Measurements from ENCODE around the gene OR8B3. TPM values are rescaled to one million over a fixed set of nuclear protein-coding genes. Genes with fewer than 3 reads are reported as not detected.
A peak's percentile ranks its signal among the peaks of the same experiment; 100 is the strongest.
"Not testable (repeated sequence)": the region's sequence is repeated elsewhere in the genome, so short reads cannot be mapped to it uniquely, and the experiment has no call there.

Gene OR8B3
- polyA plus RNA-seq, 2 of the 4 experiments (the other 2 are of a cell fraction), result not detected

DNA sequence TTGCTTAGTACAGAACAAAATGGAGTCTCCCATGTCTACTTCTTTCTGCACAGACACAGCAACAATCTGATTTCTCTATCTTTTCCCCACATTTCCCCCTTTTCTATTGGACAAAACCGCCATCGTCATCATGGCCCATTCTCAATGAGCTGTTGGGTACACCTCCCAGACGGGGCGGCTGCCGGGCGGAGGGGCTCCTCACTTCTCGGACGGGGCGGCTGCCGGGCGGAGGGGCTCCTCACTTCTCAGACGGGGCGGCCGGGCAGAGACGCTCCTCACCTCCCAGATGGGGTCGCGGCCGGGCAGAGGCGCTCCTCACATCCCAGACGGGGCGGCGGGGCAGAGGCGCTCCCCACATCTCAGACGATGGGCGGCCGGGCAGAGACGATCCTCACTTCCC, 4.4 kb upstream of the OR8B3 start:
- POLR2A ChIA-PET; FAIRE-seq; DNase-seq (ENCODE audit: low read depth in 1 of 2, low spot score in 1 of 2); H3K27ac ChIP-seq; ATAC-seq; H3K4me1 ChIP-seq; H3K9me3 ChIP-seq; H3K4me3 ChIP-seq; H3K4me2 ChIP-seq: not testable (repeated sequence)
- CTCF ChIA-PET, result interaction anchor here (0.7 to 1.9 kb wide), 4 partner anchors 38 to 217 kb away, joined by 3 to 4 read pairs (median 4); no protein-coding TSS in a partner anchor
- 90% methylated on average over 7 of the region's 27 CpGs for WGBS (ENCODE audit: missing lambda C conversion rate)

DNA sequence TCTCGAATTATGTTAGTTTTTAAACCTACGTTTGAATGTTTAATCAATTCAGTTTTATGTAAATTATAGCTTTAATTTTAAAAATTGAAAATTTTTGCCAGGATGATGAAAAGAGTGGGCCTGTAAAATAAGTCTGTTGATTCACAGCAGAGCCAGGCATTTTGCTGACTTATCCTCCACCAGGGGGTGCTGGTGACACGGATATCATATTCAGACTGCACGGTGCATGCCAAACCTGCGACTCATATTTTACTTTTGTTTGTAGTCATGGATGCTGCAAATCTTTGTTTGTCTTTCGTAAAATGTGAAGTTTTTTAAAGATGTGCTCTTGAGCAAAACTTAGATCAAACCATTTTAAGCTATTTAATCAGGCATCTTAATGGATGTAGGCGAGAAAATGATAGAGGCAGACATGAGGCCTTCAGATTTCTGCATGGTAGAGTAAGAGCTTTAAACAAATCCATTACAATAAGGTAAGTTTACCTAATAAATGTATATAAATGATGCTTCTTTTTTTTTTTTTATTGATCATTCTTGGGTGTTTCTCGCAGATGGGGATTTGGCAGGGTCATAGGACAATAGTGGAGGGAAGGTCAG, 3.6 kb upstream of the OR8B3 start:
- no peaks in the 10 kb centered on the region for H3K9me3 ChIP-seq
- DNase-seq (ENCODE audit: low read depth in 1 of 2, low spot score in 1 of 2) (peak; percentile 18 to 70), FAIRE-seq (no peak), ATAC-seq (peak; percentile 85 to 95)
- no peak overlapping the region for H3K4me3 ChIP-seq
- H3K4me2 ChIP-seq, result no peak overlapping the region
- TF ChIP-seq FOSL2 (IDR thresholded peaks at IDR 0.05) (no peak), FOSL2 (CRISPR knock-in tag; IDR thresholded peaks at IDR 0.05) (peak; percentile 61), RAD21 (conservative IDR thresholded peaks at IDR 0.05 in 1 of 2, IDR thresholded peaks at IDR 0.05 in 1 of 2) (peak; percentile 48 to 62; a peak in 4 of 5 replicates), FOSB (CRISPR knock-in tag; IDR thresholded peaks at IDR 0.05) (no peak), SMC3 (IDR thresholded peaks at IDR 0.05) (peak; percentile 31; the same call in 2 of the 3 replicates), ESRRA (IDR thresholded peaks at IDR 0.05; ENCODE audit: borderline replicate concordance, low read length) (no peak)
- TF ChIP-seq, protein P1, sequence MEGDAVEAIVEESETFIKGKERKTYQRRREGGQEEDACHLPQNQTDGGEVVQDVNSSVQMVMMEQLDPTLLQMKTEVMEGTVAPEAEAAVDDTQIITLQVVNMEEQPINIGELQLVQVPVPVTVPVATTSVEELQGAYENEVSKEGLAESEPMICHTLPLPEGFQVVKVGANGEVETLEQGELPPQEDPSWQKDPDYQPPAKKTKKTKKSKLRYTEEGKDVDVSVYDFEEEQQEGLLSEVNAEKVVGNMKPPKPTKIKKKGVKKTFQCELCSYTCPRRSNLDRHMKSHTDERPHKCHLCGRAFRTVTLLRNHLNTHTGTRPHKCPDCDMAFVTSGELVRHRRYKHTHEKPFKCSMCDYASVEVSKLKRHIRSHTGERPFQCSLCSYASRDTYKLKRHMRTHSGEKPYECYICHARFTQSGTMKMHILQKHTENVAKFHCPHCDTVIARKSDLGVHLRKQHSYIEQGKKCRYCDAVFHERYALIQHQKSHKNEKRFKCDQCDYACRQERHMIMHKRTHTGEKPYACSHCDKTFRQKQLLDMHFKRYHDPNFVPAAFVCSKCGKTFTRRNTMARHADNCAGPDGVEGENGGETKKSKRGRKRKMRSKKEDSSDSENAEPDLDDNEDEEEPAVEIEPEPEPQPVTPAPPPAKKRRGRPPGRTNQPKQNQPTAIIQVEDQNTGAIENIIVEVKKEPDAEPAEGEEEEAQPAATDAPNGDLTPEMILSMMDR (IDR thresholded peaks at IDR 0.05), result peak; percentile 63
- ChIA-PET POLR2A (no interaction called here), CTCF (interaction anchor here (0.7 to 1.9 kb wide), 15 partner anchors 9 to 464 kb away, joined by 3 to 19 read pairs (median 4); partner anchors contain the start of gene TBRG1)
- no peaks in the 10 kb centered on the region for H3K4me1 ChIP-seq
- WGBS (ENCODE audit: missing lambda C conversion rate), result 19% methylated on average over 8 of the region's 8 CpGs
- no peak overlapping the region for H3K27ac ChIP-seq

DNA sequence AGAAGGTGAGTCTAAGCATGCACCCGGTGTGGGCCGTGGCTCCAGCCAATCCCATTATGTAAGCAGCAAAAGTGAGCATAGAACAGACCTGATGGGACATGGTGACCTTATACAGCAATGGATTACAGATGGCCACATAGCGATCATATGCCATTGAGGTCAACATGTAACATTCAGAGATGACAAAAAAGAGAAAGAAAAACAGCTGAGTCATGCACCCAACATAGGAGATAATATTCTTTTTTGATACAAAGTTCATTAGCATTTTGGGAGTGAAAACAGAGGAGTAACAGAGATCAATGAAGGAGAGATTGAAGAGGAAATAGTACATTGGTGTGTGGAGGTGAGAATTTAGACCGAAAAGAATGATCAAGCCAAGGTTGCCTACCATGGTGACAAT, 2.0 kb downstream of the OR8B3 start:
- FAIRE-seq; DNase-seq (ENCODE audit: low read depth in 1 of 2, low spot score in 1 of 2); H3K4me3 ChIP-seq; H3K4me1 ChIP-seq; ATAC-seq; H3K4me2 ChIP-seq; CTCF ChIA-PET; POLR2A ChIA-PET; H3K27ac ChIP-seq; H3K9me3 ChIP-seq: not testable (repeated sequence)
- 50% methylated on average over 2 of the region's 4 CpGs for WGBS (ENCODE audit: missing lambda C conversion rate)
- TF ChIP-seq NFE2L2 (conservative IDR thresholded peaks at IDR 0.05; ENCODE audit: low read length), result peak; percentile 47; the same call in 1 of the 2 replicates

DNA sequence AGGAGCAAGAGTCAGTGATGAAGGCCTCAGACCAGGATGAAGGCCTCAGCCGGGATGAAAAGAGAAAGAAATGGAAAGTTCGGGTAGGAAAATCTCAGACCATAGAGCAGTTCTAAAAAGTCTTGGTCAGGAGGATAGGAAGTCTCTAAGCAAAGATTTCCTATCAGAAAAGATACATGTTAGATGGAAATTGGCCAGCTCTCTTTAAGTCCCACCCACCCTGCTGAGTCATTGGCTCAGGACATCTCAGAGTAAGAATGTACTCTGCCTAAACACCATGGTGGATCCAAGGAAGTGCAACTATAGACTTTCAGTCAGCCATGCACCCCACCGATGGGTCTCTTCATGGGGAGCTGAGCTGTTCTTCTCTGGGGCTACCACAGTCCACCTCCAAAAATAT, 4.4 kb downstream of the OR8B3 start:
- 0 out of 6 replicates have a peak, but pooled peaks of 1 of the 2 experiments have one; percentile 44 for ATAC-seq
- Histone ChIP-seq H3K9me3 (no peaks in the 10 kb centered on the region), H3K4me2 (no peak overlapping the region), H3K4me1 (no peaks in the 10 kb centered on the region), H3K4me3 (no peak overlapping the region), H3K27ac (no peak overlapping the region)
- 32% methylated on average over 3 of the region's 3 CpGs for WGBS (ENCODE audit: missing lambda C conversion rate)
- POLR2A ChIA-PET, result no interaction called here
- peak in 1 of 2 experiments; percentile 27 for DNase-seq (ENCODE audit: low read depth in 1 of 2, low spot score in 1 of 2)
- no peak for FAIRE-seq
- CTCF ChIA-PET, result no interaction called here
- TF ChIP-seq TFCP2L1 (CRISPR knock-in tag; IDR thresholded peaks at IDR 0.05), result no peak
- no peak for TF ChIP-seq RFX5 (IDR thresholded peaks at IDR 0.05)
- no peak for TF ChIP-seq MAZ (IDR thresholded peaks at IDR 0.05; ENCODE audit: borderline replicate concordance, low read depth, low read length)
- TF ChIP-seq HEYL (CRISPR knock-in tag; IDR thresholded peaks at IDR 0.05), result no peak
- TF ChIP-seq FOSL2 (IDR thresholded peaks at IDR 0.05), result no peak
- no peak for TF ChIP-seq FOSL2 (CRISPR knock-in tag; IDR thresholded peaks at IDR 0.05)
- TF ChIP-seq, protein P2, sequence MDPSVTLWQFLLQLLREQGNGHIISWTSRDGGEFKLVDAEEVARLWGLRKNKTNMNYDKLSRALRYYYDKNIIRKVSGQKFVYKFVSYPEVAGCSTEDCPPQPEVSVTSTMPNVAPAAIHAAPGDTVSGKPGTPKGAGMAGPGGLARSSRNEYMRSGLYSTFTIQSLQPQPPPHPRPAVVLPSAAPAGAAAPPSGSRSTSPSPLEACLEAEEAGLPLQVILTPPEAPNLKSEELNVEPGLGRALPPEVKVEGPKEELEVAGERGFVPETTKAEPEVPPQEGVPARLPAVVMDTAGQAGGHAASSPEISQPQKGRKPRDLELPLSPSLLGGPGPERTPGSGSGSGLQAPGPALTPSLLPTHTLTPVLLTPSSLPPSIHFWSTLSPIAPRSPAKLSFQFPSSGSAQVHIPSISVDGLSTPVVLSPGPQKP (IDR thresholded peaks at IDR 0.05; ENCODE audit: low read depth, low read length), result no peak
- no peak for TF ChIP-seq CBX8 (IDR thresholded peaks at IDR 0.05)
- TF ChIP-seq POLR2AphosphoS2 (conservative IDR thresholded peaks at IDR 0.05; ENCODE audit: low read length), result no peak
- no peak for TF ChIP-seq RNF2 (IDR thresholded peaks at IDR 0.05; ENCODE audit: borderline replicate concordance, low read depth)
- TF ChIP-seq KDM5A (IDR thresholded peaks at IDR 0.05), result no peak
- TF ChIP-seq, protein P3, sequence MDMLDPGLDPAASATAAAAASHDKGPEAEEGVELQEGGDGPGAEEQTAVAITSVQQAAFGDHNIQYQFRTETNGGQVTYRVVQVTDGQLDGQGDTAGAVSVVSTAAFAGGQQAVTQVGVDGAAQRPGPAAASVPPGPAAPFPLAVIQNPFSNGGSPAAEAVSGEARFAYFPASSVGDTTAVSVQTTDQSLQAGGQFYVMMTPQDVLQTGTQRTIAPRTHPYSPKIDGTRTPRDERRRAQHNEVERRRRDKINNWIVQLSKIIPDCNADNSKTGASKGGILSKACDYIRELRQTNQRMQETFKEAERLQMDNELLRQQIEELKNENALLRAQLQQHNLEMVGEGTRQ (IDR thresholded peaks at IDR 0.05), result no peak
- no peak for TF ChIP-seq POLR2A (IDR thresholded peaks at IDR 0.05; ENCODE audit: low read length)
- TF ChIP-seq, protein P4, sequence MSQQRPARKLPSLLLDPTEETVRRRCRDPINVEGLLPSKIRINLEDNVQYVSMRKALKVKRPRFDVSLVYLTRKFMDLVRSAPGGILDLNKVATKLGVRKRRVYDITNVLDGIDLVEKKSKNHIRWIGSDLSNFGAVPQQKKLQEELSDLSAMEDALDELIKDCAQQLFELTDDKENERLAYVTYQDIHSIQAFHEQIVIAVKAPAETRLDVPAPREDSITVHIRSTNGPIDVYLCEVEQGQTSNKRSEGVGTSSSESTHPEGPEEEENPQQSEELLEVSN (IDR thresholded peaks at IDR 0.05; ENCODE audit: borderline replicate concordance, low read depth), result no peak
- no peak for TF ChIP-seq BHLHE40 (IDR thresholded peaks at IDR 0.05; ENCODE audit: low read depth, low read length)
- no peak for TF ChIP-seq NR3C1 (IDR thresholded peaks at IDR 0.05)
- TF ChIP-seq FOXS1 (CRISPR knock-in tag; IDR thresholded peaks at IDR 0.05), result no peak
- TF ChIP-seq KDM1A (IDR thresholded peaks at IDR 0.05; ENCODE audit: low read depth), result no peak
- TF ChIP-seq, protein P5, sequence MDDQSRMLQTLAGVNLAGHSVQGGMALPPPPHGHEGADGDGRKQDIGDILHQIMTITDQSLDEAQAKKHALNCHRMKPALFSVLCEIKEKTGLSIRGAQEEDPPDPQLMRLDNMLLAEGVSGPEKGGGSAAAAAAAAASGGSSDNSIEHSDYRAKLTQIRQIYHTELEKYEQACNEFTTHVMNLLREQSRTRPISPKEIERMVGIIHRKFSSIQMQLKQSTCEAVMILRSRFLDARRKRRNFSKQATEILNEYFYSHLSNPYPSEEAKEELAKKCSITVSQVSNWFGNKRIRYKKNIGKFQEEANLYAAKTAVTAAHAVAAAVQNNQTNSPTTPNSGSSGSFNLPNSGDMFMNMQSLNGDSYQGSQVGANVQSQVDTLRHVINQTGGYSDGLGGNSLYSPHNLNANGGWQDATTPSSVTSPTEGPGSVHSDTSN (IDR thresholded peaks at IDR 0.05), result no peak

Data from A549 (cell line).